HG02884 (cell line): ENCODE measurements around the gene RNF152.

Experiments used
- ATAC-seq: cut with Tn5 transposase; IDR thresholded peaks from one replicate; pipeline ENCODE4 v1.9.1; 2021; ENCODE audit warnings: mild to moderate bottlenecking, moderate library complexity; ENCODE audit not compliant: unreplicated experiment

RNF152 gene

DNA sequence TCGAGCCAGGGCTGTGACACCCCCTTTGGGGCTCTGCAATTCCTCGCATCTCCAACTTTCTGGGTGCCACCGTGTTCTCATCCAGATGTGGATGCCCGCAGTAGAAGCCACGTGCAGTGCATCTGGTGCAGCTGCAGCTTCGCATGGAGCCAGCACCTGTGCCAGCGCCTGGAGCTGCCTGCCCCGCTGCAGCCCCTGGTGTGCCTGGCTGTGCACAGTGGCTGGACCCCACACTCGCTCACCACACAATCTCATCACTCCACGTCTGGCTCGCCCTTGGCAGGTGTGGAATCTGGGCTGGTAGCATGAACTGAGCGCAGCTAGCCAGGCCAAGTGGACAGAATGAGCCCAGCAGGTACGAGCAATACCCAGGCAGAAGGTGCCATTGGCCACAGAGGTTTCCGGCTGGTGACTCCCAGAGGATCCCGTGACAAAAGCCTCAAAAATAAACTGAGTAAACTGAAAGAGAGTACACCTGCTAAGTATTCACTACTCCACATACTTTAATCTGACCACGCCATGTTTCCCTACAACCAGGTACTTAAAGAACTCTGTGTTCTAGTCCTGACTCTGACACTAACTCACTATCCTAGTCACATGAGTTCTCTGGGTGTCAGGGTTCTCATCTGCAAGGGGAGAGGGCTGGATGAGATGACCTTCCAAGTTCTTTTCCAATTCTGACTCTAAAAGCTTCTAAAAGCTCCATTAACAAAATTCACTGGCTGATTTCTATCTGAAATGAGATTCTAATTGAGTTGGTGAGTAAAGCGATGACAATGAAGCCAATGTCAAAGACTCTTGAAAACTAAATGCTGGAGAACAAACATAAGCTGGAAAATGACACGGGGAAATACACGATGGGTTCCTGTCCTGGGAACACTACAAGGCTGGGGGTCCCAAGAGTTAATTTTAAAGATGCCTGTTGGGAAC, 37.1 kb downstream of the RNF152 start:
- ATAC-seq, result no peak

DNA sequence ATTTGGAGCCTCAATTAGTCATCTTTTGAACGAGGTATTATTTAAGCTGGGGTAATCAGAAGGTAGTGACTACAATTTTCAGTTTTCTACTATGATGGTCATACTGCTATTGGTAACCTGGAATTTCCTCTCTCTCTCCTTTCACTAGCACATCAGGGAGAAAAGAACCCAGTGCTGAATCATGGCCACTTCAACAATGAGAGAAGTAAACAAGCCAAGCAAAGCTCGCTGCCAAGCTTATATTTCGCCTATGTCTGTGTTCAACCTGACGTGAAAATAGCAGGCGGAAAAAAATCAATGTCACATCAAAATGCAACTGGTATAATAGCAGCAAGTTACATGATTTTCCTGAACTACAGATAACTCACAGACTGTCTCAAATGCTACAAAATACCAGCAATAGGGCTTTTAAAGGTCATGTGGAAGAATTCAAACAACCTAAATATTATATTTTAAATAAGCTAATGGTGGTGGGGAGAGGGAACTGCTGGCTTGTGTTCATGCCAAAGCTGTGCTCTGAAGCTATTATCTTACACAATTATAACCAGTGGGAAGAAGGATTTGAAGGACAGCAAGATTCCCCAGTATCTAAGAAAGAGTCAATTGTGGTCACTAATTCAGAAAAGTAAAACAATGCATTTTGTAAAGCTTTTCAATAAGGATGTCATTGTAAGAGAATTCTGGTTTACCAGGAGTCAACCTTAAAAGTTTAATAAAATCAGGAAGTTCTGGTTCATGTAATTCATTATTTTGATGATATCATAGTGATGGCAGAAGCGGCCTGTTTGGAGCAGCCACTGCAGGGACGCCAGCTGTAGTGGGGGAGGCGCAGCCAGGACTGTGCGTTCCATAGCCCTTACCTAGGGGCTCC, 38.0 kb downstream of the RNF152 start:
- ATAC-seq, result no peak

DNA sequence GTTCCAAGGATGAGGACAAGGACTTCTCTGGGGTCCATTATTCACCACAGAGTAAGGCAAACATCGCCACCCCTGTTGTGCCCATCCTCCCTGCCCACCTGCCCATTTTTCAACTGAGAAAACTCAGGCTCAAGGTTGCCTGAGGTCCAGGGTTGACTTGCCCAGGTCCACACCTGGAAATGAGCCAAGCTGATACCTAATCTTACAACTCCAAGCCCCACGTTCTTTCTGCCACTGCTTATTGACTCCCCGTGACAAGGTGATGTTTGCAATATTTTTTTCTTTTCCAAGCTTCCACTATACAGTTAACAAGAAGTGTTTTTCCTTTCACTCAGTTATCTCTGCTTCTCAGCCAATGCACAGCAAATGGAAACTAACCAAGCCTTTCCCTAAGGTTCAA, 39.0 kb downstream of the RNF152 start:
- ATAC-seq, result no peak

DNA sequence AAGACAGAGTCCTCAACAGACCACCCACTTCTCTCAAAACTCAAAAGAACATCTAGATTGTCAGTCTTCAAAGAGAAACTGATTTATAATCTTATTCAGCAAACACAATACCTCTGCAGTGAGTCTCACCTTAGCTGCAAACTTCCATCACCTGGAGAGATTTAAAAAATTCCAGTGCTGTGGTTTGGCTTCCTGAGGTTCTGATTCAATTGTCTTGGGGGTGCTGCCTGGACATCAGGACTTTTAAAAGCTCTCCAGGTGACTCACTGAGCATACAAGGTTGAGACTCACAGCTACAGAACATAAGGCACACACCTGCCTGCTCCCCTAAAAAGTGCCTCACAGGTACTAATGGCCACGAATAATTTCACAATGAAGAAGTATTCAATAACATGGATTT, 40.3 kb downstream of the RNF152 start:
- no peak for ATAC-seq

DNA sequence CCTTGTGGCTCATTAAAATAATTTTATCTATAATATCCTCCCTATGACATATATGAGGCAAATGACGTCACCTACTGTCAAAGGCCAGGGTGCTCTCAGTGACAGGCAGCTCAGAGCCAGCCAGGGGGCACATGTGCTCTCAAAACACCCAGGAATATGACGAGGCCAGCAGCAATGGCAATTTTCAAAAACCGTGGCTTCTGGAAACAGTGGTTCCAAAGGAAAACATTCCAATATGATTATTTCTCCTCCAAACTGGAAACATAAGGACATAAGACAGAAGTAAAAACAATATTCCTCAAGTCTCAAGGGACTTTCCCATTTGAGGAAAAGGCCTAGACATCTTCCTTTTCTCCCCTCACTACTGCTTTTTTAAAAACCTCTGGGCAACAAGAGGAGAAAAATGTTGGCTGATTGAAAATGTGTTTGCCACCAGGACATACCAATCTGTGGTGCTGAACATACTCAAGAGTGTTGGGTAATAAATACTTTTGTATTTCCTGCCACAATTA, 40.8 kb downstream of the RNF152 start:
- ATAC-seq, result no peak

DNA sequence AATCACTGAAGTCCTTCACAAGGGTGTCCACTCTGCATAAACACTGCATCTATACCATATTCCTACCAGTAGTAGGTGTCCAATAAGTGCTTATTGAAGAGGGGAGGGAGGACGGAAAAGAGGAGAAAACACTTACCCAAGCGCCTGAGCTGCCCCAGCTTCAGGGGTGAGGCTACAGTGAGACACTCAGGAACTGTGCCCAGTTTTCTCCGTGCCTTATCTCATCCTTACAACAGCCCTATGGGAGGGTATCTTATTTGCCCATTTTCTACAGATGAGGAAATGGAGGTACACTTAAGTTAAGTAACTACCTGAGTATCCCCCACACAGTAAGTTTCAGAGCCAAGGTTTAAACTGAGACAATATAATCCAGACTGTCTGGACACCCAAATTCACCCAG, 41.5 kb downstream of the RNF152 start:
- no peak for ATAC-seq

DNA sequence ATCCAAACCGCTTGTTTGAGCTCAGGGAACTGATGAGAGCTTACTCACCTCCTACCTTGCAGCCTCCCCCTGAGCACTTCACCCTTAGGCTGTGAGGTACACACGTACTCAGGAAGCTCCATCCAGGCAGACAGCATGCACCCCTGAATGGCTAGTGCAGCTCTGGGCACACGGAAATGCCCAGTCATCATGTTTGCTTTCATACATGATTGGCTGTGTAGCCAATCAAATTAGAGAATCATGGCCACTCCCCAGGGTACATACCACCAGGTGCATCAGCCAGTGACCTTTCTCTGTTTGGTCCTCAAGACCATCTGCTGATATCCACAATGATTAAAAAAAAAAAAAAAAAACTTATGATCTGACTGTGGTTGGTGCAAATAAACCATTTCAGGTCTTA, 42.1 kb downstream of the RNF152 start:
- no peak for ATAC-seq

DNA sequence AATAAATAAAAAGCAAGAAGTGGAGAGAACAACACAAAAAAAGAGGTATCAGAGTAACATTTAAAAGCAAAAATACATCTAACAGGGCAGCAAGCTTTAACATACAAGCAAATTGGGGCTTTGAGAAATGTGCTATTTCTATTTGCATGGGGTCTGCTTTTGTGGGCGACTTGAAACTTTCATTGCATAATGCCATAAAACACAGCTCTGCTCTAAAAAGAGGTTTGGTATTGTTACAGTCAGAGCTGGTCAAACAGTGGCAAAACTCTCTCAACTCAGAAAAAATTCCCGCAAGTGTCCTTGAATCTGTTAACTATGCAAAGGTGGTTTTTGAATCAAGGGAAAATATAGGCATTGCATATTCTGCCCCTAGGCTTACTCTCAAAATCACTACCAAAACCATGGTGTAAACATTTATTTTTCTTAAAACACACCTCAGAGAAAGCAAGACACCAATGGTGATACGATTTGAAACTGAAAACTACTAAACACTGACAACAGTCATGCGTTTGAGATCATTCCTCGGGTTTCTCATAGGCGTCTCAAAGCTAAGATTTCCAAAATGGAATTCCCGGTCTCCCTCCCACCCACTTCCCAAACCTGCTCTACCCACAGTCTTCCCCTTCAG, 45.5 kb downstream of the RNF152 start:
- ATAC-seq, result peak; percentile 48

DNA sequence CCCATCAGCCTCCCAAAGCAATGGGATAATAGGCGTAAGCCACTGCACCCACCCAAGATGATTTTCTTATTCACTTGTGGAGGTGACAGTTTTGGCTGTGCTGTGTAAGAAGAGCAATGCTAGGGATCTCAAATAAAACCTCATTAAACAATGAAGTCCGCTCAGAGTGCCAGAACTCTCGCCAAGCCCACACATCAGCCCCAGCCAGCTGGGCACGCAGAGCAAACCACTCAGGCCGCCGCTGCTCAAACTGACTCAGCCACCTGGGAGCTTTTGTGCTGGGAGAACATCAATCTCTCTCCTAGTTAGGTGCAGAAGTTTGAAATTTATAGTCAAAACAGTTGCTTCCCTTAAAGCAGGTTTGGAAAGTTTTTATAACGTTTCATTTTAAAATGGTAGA, 47.6 kb downstream of the RNF152 start:
- no peak for ATAC-seq

DNA sequence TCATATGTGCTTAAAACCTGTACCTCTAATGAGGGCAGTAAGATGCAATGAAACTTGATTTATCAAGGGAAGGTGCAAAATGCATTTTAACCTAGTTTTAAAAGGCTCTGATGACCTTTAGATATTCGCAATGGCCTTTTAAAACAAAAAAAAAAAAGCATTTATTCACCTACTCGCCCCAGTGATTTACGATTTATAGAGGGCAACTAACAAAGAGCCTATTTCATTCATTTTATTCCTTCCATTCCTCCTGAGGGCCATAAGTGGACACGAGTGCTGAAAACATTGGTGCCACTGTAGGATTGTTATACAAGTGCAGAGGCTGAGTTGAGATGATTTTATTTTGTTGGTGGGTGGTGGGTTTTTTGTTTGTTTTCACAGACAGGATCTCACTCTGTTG, 48.1 kb downstream of the RNF152 start:
- ATAC-seq, result no peak

DNA sequence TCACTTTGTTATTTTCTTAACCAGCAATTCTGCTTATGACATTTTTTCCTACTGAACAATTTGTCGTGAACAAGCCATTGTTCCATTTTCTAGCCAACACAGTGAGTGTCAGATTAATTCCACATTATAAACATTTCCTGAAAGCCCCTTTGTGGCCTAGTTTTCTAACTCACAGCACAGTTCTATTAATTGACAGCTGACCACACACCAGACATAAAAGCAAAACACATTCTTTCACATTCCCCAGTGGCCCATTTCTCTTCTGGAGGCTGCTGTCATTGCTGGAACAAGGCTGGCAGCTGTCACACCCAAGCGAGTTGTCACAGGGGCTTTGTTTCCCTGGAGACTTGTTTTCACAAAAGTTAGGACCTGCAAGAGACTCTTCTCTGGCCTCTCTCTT, 50.7 kb downstream of the RNF152 start:
- ATAC-seq, result no peak

DNA sequence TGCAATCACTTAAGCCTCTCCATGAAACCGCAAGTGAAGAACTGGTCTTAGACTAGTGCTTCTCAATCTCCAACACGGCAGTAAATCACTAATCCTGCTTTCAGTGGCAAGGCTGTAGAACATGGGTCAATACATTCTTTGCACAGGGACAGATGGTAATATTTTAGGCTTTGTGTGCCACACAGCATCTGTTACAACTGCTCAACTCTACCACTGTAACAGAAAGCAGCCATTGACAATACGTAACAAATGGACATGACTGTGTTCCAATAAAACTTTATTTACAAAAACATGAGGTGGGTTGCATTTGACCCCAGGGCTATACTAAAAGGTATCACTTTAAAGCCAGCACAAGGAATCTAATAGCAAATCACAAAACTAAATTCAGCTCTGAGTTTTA, 51.1 kb downstream of the RNF152 start:
- ATAC-seq, result no peak

DNA sequence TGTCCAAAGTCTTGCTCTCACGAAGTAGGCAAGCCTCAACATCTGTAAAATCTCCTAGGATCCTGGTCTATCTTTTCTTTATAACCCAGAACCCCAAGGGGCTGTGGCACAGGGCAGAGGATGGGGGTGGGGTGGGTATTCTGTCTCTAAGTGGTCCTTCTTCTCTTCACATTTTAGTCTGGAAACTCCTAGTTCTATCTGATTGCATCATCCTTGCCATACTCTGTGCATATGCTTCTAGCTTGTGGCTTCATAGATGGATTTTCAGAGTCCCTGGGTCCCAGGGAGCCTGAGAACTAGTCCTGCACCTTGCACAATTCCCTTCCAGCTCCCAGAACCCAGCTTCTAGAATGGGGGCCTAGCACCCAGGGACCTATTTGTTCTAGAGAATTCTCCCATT, 52.5 kb downstream of the RNF152 start:
- no peak for ATAC-seq

DNA sequence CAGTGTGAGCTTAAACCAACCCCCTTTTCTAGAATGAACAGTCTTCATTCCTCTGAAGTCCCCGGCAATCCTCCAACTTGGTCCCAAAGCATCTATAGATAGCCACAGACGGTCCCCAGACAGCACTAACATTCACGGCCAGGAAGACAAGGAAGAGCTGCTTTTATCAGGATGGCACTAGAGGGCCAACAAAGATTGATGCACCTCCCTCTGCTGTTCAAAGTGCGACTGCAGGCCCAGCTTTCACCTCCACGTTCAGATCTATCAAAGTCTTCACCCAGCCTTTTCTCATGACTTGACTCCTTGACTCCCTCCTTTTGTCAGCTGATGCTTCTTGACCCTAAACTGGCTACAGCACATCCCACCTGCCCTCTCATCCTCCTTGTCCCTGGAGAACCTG, 54.3 kb downstream of the RNF152 start:
- ATAC-seq, result no peak

DNA sequence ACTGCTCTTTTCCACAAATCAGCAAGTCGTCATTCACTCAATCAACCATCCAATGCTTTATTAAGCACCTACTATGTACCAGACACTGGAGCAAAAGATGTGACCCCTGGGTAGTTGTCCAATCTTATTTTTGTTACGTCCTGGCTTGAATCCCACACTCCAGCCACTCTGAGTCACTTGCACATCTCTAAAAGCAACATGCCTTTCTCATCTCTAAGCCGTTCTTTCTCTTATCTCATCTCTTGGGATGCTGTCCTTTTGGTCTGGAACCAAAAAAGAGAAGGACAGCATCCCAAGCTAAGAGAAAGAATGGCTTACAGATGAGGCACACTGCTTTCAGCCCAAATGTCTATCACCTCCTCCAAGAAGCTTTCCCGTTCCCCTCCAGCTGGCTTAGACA, 58.8 kb downstream of the RNF152 start:
- ATAC-seq, result no peak

DNA sequence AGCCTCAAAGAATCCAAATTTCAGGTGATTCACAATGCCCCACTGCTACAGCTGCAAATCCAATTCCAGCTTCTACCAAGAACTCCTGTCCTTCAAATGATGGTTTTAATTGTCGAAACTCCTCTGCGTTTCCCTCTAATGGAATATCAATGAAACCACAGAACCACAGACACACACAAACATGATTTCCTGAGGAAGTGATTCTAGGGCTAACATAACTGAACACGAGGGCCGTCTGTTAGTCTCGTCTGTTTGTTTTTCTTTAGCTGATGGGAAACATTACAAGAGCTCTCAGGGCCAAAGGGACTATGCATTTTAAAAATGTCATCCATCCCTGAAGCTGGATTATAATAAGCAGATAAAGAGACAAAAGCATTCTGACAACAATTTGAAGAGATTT, 59.4 kb downstream of the RNF152 start:
- no peak for ATAC-seq

DNA sequence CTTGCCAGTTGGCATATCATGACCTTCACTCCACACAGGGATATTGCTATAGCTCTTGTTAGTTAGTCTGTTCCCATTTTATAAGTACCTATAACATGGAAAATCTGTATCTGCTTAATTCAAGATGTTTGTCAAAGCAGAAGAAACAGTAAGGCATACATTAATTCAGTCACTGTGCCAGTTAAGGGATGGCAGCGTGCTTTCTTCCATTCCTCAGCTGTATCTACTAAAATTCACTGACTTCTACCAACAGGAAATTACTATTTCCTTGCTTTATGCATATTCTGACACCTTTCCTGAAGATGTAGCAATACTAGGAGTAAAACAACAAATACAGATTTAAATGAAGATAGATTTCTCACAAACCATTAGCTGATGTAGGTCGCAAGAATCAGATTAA, 59.9 kb downstream of the RNF152 start:
- no peak for ATAC-seq

DNA sequence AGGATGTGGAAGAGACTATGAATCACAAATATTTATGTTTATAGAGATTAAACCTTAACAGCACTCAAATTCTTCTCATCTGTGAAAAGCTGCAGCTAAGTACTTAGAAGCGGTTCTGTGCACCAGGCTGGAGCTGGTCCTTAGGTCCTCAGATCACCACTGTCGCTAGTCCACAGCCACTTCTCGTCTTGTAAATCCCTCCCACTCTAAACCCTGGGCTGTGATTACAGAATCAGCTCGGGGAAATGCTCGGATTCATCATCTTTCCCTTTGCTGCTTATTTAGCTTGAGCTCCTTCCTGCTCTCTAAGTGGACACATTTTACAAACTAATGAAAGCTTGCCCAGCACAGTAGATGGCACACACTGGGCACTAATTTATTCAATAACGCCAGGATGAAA, 61.7 kb downstream of the RNF152 start:
- no peak for ATAC-seq

DNA sequence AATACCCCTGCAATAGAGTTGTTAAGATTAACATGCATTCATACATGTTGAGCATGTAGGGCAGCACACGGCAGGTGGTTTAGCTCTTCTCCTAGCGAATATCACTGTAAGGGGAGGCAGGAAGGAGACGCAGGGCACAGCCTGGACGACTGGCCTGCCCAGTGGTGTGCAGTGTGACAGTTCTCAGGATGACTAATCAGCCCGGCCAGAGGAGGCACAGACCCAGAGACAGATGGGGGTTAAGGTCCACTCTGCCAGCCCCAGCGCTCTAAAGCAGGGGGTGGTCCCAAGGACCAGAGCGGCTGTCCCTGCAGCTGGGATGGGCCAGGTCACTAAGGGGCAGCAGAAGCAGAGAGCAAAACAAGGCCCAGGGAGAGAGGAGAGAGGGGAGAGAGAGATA, 63.7 kb downstream of the RNF152 start:
- no peak for ATAC-seq

DNA sequence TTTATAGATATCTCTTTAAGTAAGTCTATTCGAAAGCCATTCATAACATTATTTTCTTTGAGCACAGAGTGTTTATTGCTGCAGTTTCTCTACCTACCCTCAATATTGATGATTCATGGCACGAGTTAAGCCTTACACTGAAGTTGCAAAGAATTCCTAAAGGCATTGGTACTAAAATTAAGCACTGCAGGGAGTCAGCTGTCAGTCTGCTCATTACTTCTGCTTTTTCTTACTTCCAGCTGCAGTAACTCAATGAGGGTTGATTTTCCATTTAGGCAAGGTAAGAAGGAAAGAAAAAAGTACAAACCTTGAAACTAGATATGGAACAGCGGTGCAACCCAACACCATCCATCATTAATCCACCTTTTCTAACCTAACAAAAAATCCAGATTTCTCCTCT, 65.2 kb downstream of the RNF152 start:
- no peak for ATAC-seq

DNA sequence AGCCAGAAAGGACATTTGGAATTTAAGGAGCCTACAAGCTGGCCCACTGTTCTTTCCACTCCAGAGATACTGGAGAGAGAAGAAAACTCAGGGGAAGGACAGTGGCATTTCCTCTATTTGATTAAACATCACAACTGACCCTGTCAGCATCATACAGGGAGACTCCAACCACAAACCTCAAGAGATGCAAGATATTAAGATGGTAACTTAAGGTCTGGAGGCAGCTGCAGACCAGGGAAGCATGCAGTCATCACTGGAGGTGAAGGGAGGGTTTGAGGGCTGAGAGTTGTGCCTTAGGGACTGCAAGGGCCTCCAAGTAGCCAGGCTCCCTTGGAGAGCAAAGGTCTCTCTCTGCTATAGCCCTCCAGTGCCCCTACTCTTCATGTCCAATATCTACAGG, 67.4 kb downstream of the RNF152 start:
- ATAC-seq, result no peak
